WTC11 (cell line): Measurements from ENCODE around the gene NOP14. TPM values are rescaled to one million over a fixed set of nuclear protein-coding genes. Genes with fewer than 3 reads are reported as not detected.

ENCODE experiments used
- E2F1 ChIP-seq: sonication (generic); formaldehyde crosslinking; IDR thresholded peaks from 2 replicates; pipeline ENCODE4 v1.8.0; 2022; ENCODE audit warnings: mild to moderate bottlenecking, missing genetic modification reagents
- FOXP1 ChIP-seq: sonication (generic); formaldehyde crosslinking; IDR thresholded peaks from 2 replicates; pipeline ENCODE4 v1.8.0; 2022; ENCODE audit warnings: missing genetic modification reagents, mild to moderate bottlenecking, moderate library complexity, borderline replicate concordance
- FOXP4 ChIP-seq: sonication (generic); formaldehyde crosslinking; IDR thresholded peaks from 2 replicates; pipeline ENCODE4 v1.8.0; 2022; ENCODE audit warnings: mild to moderate bottlenecking, missing genetic modification reagents
- HMGA2 ChIP-seq: fragments of 250-450 bp; sonication (Bioruptor Pico); IDR thresholded peaks from 2 replicates; pipeline ENCODE4 v1.4.0; 2021; ENCODE audit warnings: mild to moderate bottlenecking, moderate library complexity
- MAX ChIP-seq: sonication (generic); formaldehyde crosslinking; IDR thresholded peaks from 2 replicates; pipeline ENCODE4 v1.8.0; 2022; ENCODE audit warnings: mild to moderate bottlenecking, missing genetic modification reagents
- MXD4 ChIP-seq: fragments of 250-450 bp; sonication (Bioruptor Pico); IDR thresholded peaks from 2 replicates; pipeline ENCODE4 v1.8.0; 2021; ENCODE audit warnings: mild to moderate bottlenecking, moderate library complexity, borderline replicate concordance
- NFE2L1 ChIP-seq: sonication (generic); formaldehyde crosslinking; IDR thresholded peaks from 2 replicates; pipeline ENCODE4 v1.8.1; 2023; ENCODE audit warnings: missing genetic modification reagents
- NR1H2 ChIP-seq: sonication (generic); formaldehyde crosslinking; IDR thresholded peaks from 2 replicates; pipeline ENCODE4 v1.9.0; 2021; ENCODE audit warnings: mild to moderate bottlenecking, moderate library complexity, missing genetic modification reagents
- RORB ChIP-seq: fragments of 250-450 bp; sonication (Bioruptor Pico); IDR thresholded peaks from 2 replicates; pipeline ENCODE4 v1.9.0; 2021; ENCODE audit warnings: mild to moderate bottlenecking
- SOX15 ChIP-seq: fragments of 250-450 bp; sonication (Bioruptor Pico); IDR thresholded peaks from 2 replicates; pipeline ENCODE4 v1.9.0; 2021; ENCODE audit warnings: mild to moderate bottlenecking
- SP1 ChIP-seq: sonication (generic); formaldehyde crosslinking; conservative IDR thresholded peaks from 2 replicates; pipeline ENCODE4 v1.8.1; 2022; ENCODE audit warnings: missing genetic modification reagents
- STAT6 ChIP-seq: sonication (generic); formaldehyde crosslinking; conservative IDR thresholded peaks from 2 replicates; pipeline ENCODE4 v1.8.1; 2023; ENCODE audit warnings: mild to moderate bottlenecking, low read depth, missing genetic modification reagents, moderate library complexity
- TEAD1 ChIP-seq: sonication (generic); formaldehyde crosslinking; IDR thresholded peaks from 2 replicates; pipeline ENCODE4 v1.8.0; 2022; ENCODE audit warnings: mild to moderate bottlenecking, missing genetic modification reagents
- TEAD4 ChIP-seq: sonication (generic); formaldehyde crosslinking; IDR thresholded peaks from 2 replicates; pipeline ENCODE4 v1.8.0; 2022; ENCODE audit warnings: mild to moderate bottlenecking, missing genetic modification reagents
- TP53 ChIP-seq: sonication (generic); formaldehyde crosslinking; IDR thresholded peaks from 2 replicates; pipeline ENCODE4 v1.8.1; 2023; ENCODE audit warnings: mild to moderate bottlenecking, missing genetic modification reagents
- USF1 ChIP-seq: sonication (generic); formaldehyde crosslinking; IDR thresholded peaks from 2 replicates; pipeline ENCODE4 v1.8.0; 2022; ENCODE audit warnings: mild to moderate bottlenecking, missing genetic modification reagents
- ZMAT4 ChIP-seq: fragments of 250-450 bp; sonication (Bioruptor Pico); IDR thresholded peaks from 2 replicates; pipeline ENCODE4 v1.9.0; 2021; ENCODE audit warnings: mild to moderate bottlenecking
- ZNF138 ChIP-seq: sonication (generic); formaldehyde crosslinking; conservative IDR thresholded peaks from 2 replicates; pipeline ENCODE4 v1.8.1; 2022; ENCODE audit warnings: mild to moderate bottlenecking, moderate library complexity, missing genetic modification reagents
- ZNF219 ChIP-seq: sonication (generic); formaldehyde crosslinking; IDR thresholded peaks from 2 replicates; pipeline ENCODE4 v1.8.0; 2023; ENCODE audit warnings: missing genetic modification reagents, mild to moderate bottlenecking, borderline replicate concordance
- ZNF281 ChIP-seq: sonication (generic); formaldehyde crosslinking; IDR thresholded peaks from 2 replicates; pipeline ENCODE4 v1.8.0; 2023; ENCODE audit warnings: mild to moderate bottlenecking, missing genetic modification reagents
- ZNF317 ChIP-seq: sonication (generic); formaldehyde crosslinking; IDR thresholded peaks from 2 replicates; pipeline ENCODE4 v1.8.1; 2023; ENCODE audit warnings: low read depth, mild to moderate bottlenecking, moderate library complexity, missing genetic modification reagents, borderline replicate concordance
- ZNF423 ChIP-seq: fragments of 250-450 bp; sonication (Bioruptor Pico); IDR thresholded peaks from 2 replicates; pipeline ENCODE4 v2.1.2; 2022; ENCODE audit warnings: mild to moderate bottlenecking, moderate library complexity
- ZNF425 ChIP-seq: fragments of 250-450 bp; sonication (Bioruptor Pico); conservative IDR thresholded peaks from 2 replicates; pipeline ENCODE4 v1.9.0; 2021; ENCODE audit warnings: mild to moderate bottlenecking
- ZSCAN18 ChIP-seq: fragments of 250-450 bp; sonication (Bioruptor Pico); IDR thresholded peaks from 2 replicates; pipeline ENCODE4 v2.1.2; 2022; ENCODE audit warnings: mild to moderate bottlenecking, moderate library complexity
- total RNA-seq: library from RNA; stranded (reverse); gene quantifications from 3 replicates; pipeline ENCODE4 v1.2.3, GENCODE V29; 2021

The NOP14 gene
- total RNA-seq, 1 experiment from 2014 or later = 39.1 TPM

GRCh38 chr4:2934813-2935761 lies 28.1 kb downstream of the NOP14 start (continued):
- TF ChIP-seq ZNF425 (CRISPR knock-in tag) (no peak), TEAD1 (CRISPR knock-in tag) (peak; percentile 83; the same call in 1 of the 2 replicates), NFE2L1 (CRISPR knock-in tag) (no peak; the same call in 1 of the 2 replicates), ZNF423 (CRISPR knock-in tag) (no peak), TP53 (CRISPR knock-in tag) (no peak; the same call in 1 of the 2 replicates), MAX (CRISPR knock-in tag) (peak; percentile 83), USF1 (peak; percentile 69), E2F1 (CRISPR knock-in tag) (peak; percentile 57; the same call in 1 of the 2 replicates), NR1H2 (CRISPR knock-in tag) (no peak), ZNF138 (CRISPR knock-in tag) (no peak), RORB (no peak), STAT6 (CRISPR knock-in tag) (no peak), ZMAT4 (CRISPR knock-in tag) (no peak), MXD4 (CRISPR knock-in tag) (no peak), ZNF317 (no peak), FOXP1 (peak; percentile 90), ZSCAN18 (no peak), FOXP4 (CRISPR knock-in tag) (0 out of 2 replicates have a peak, but pooled peaks have one; percentile 23), ZNF219 (no peak), SOX15 (CRISPR knock-in tag) (no peak), TEAD4 (0 out of 2 replicates have a peak, but pooled peaks have one; percentile 43), HMGA2 (CRISPR knock-in tag) (no peak), SP1 (CRISPR knock-in tag) (peak; percentile 99), ZNF281 (CRISPR knock-in tag) (peak; percentile 73)
